RWPE2 (cell line): ENCODE measurements around the gene PRKG1.

Experiments used
- ATAC-seq: fragments of 200-7000 bp; cut with Tn5 transposase; 3 replicates; pipeline ENCODE4 v1.9.1; 2021; ENCODE audit warnings: low read depth
- DNase-seq: peaks from one replicate; pipeline ENCODE4 v3.0.0-alpha.2; 2020; ENCODE audit warnings: low spot score
- H3K27ac ChIP-seq: fragments of 450-650 bp; 2 replicates; pipeline ENCODE4 v1.5.1; 2017; ENCODE audit warnings: mild to moderate bottlenecking; ENCODE audit not compliant: poor library complexity, severe bottlenecking
- H3K27me3 ChIP-seq: fragments of 250-450 bp; sonication (Bioruptor Pico); 2 replicates; pipeline ENCODE4 v1.5.1; 2021; ENCODE audit warnings: mild to moderate bottlenecking, moderate library complexity; ENCODE audit not compliant: insufficient read depth, poor library complexity, severe bottlenecking
- H3K36me3 ChIP-seq: fragments of 250-450 bp; sonication (Bioruptor Pico); 2 replicates; pipeline ENCODE4 v1.5.1; 2020; ENCODE audit warnings: low read depth, mild to moderate bottlenecking, moderate library complexity
- H3K4me1 ChIP-seq: fragments of 250-450 bp; sonication (Bioruptor Pico); 2 replicates; pipeline ENCODE4 v1.5.1; 2021; ENCODE audit warnings: mild to moderate bottlenecking, moderate library complexity; ENCODE audit not compliant: insufficient read depth, poor library complexity, severe bottlenecking
- H3K4me3 ChIP-seq: fragments of 250-450 bp; sonication (Bioruptor Pico); 2 replicates; pipeline ENCODE4 v1.5.1; 2021; ENCODE audit warnings: mild to moderate bottlenecking, moderate library complexity; ENCODE audit not compliant: severe bottlenecking
- H3K9me3 ChIP-seq: fragments of 250-450 bp; sonication (Bioruptor Pico); 2 replicates; pipeline ENCODE4 v1.5.1; 2021; ENCODE audit warnings: mild to moderate bottlenecking, moderate library complexity; ENCODE audit not compliant: severe bottlenecking
- TF ChIP-seq, protein P1 (sequence below): fragments of 450-650 bp; IDR thresholded peaks from one replicate; pipeline ENCODE4 v1.5.1; 2017; ENCODE audit warnings: mild to moderate bottlenecking, moderate library complexity; ENCODE audit not compliant: poor library complexity, severe bottlenecking

PRKG1 gene

GRCh38 chr10:51300617-51301304 lies 226.5 kb downstream of the PRKG1 start:
- H3K27ac ChIP-seq, result no peak overlapping the region
- no peaks in the 10 kb centered on the region for H3K36me3 ChIP-seq
- H3K4me1 ChIP-seq, result no peaks in the 10 kb centered on the region
- no peaks in the 10 kb centered on the region for H3K9me3 ChIP-seq
- DNase-seq, result no peak
- H3K27me3 ChIP-seq, result no peaks in the 10 kb centered on the region
- ATAC-seq, result no peak
- TF ChIP-seq, protein P1, sequence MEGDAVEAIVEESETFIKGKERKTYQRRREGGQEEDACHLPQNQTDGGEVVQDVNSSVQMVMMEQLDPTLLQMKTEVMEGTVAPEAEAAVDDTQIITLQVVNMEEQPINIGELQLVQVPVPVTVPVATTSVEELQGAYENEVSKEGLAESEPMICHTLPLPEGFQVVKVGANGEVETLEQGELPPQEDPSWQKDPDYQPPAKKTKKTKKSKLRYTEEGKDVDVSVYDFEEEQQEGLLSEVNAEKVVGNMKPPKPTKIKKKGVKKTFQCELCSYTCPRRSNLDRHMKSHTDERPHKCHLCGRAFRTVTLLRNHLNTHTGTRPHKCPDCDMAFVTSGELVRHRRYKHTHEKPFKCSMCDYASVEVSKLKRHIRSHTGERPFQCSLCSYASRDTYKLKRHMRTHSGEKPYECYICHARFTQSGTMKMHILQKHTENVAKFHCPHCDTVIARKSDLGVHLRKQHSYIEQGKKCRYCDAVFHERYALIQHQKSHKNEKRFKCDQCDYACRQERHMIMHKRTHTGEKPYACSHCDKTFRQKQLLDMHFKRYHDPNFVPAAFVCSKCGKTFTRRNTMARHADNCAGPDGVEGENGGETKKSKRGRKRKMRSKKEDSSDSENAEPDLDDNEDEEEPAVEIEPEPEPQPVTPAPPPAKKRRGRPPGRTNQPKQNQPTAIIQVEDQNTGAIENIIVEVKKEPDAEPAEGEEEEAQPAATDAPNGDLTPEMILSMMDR, result no peak
- no peak overlapping the region for H3K4me3 ChIP-seq

DNA sequence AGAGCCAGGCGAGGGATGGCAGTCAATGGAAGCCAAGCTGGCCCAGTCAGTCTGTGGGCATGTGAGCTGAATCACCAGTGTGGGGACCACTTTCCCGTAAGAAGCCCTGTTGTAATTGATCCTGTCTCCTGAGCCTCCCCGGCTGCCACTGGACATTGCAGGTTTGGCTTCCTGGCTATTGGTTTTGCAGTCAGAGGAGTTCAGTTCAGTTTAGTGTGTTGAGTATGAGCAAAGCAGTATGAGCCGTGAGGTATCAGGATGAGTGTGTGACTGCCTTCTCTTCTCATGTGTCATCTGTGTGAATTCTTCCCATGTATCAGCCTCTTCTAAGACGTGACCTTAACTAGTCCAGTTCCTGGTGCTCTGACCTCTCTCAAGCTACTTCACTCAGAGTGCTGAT lies 227.4 kb downstream of the PRKG1 start:
- Histone ChIP-seq H3K27me3 (no peaks in the 10 kb centered on the region), H3K9me3 (no peaks in the 10 kb centered on the region), H3K36me3 (no peaks in the 10 kb centered on the region), H3K4me1 (no peaks in the 10 kb centered on the region), H3K27ac (no peak overlapping the region), H3K4me3 (no peak overlapping the region)
- ATAC-seq, result no peak
- no peak for DNase-seq
- TF ChIP-seq, protein P1, result no peak

DNA sequence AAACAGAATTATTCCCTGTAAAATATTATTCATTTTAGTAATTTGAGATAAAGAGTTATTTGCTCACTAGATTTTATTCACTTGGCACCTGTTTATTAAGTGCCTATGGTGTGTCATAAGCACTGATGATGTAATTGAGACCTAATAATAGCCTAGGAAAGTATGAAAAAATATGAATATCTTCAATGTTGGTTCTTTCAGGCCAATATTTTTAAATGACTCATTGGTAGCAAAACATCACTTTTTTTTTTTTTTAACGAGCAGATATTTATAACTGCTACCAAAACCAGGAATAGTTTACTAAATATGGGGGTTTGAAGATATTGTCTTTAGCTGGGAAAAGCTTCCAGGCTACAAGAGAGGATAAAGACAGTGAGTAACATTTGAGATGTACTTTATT lies 228.0 kb downstream of the PRKG1 start:
- no peaks in the 10 kb centered on the region for H3K4me1 ChIP-seq
- TF ChIP-seq, protein P1, result no peak
- H3K27me3 ChIP-seq, result no peaks in the 10 kb centered on the region
- no peak overlapping the region for H3K4me3 ChIP-seq
- no peaks in the 10 kb centered on the region for H3K36me3 ChIP-seq
- ATAC-seq (no peak), DNase-seq (no peak)
- no peak overlapping the region for H3K27ac ChIP-seq
- H3K9me3 ChIP-seq, result no peaks in the 10 kb centered on the region

DNA sequence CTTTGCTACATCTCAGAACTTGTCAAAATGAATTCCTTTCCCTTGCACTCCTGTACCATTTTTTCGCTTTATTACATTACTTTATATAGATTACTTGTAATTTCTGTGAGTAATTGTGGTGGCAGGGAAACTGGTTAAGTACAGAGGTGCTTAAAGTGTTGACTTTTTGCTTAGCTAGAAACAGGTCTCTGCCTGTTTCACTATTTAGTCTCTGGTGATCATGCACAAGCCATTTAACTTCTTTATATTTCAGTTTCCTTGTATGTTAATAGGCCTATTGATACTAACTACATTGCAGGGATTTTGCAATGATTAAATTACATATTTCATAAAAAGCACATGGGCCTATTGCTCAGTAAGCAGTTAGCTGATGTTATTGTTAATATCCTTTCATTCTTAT lies 233.8 kb downstream of the PRKG1 start:
- Histone ChIP-seq H3K9me3 (no peaks in the 10 kb centered on the region), H3K27me3 (no peaks in the 10 kb centered on the region), H3K27ac (no peak overlapping the region), H3K36me3 (no peaks in the 10 kb centered on the region), H3K4me1 (no peaks in the 10 kb centered on the region), H3K4me3 (no peak overlapping the region)
- ATAC-seq, result no peak
- TF ChIP-seq, protein P1, result no peak
- DNase-seq, result no peak

- H3K4me3 ChIP-seq, result no peak overlapping the region
- no peaks in the 10 kb centered on the region for H3K9me3 ChIP-seq
- ATAC-seq, result no peak
- no peaks in the 10 kb centered on the region for H3K27me3 ChIP-seq
- DNase-seq, result no peak
- no peaks in the 10 kb centered on the region for H3K4me1 ChIP-seq
- no peak overlapping the region for H3K27ac ChIP-seq
- TF ChIP-seq, protein P1, result no peak
- no peaks in the 10 kb centered on the region for H3K36me3 ChIP-seq
Observed at GRCh38 chr10:51311228-51311627, 236.9 kb downstream of the PRKG1 start.
